ENCODE measurements around the gene ISG20.

Gene ISG20

GRCh38 chr15:88693191-88693590, 54.4 kb downstream of the ISG20 start:
- no peak for DNase-seq

- no peak for DNase-seq
Measured at GRCh38 chr15:88695101-88695500, 56.3 kb downstream of the ISG20 start.

- DNase-seq, result no peak
Measured at GRCh38 chr15:88695691-88696251, 57.0 kb downstream of the ISG20 start.

GRCh38 chr15:88696254-88696653, 57.4 kb downstream of the ISG20 start:
- DNase-seq, result no peak

GRCh38 chr15:88697276-88697675, 58.5 kb downstream of the ISG20 start:
- DNase-seq, result no peak

DNA sequence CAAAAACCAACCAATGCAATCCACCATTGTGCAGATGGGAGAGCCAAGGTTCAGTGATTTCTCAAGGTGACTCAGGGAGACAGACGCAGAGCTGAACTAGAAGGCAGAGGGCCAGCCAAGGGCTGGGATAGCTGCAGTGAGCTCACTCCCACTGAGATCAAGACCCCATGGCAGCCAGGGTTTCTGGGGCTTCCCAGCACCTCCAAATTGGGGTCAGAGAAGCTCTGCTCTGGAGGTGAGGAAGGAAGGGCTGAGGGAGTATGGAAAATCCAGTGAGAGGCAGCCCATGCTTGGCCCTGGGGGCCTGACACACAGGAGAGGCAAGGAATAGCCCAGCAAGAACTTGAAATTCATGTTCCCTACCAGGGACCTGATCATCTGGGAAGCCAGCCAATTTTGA, 61.0 kb downstream of the ISG20 start:
- no peak for DNase-seq

DNA sequence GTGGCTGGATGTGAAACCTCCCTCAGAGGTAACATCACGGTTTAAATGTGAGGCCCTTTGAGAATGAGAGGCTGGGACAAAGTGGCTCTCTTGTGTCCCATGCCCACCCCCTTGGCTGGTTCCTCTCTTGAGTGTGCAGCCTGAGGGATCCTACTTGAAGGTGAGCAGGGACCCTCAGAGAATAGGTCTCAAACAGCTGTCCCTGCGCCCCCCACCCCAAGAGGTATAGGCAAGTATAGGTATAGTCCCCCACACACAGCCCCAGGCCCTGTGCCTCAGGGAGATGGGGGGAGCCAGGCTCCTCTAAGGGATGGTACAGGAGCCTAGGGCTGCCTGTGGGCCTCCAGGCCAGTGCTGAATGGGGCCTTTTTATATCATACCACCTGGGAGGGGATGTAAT, 61.9 kb downstream of the ISG20 start:
- no peak for DNase-seq

- no peak for DNase-seq
Measured at GRCh38 chr15:88701561-88702095, 62.8 kb downstream of the ISG20 start.

- no peak for DNase-seq
Measured at GRCh38 chr15:88702983-88703382, 64.2 kb downstream of the ISG20 start.

DNA sequence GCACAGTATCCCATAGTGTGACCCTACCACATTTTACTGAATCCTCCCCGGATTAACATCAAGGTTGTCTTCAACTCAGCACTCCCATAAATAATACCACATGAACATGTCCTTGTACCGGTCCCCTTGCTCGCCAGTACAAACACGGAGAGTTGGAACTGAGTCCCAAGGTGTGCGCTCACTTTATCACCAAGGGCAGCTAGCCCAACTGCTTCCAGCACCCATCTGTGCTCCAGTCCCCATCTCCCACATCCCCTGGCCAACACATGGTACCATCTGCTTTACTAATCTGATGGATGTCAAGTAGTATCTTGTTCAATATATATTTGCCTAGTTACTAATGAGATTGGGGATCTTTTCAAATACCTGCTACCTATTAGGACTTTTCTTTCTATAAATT, 64.7 kb downstream of the ISG20 start:
- DNase-seq, result no peak

DNA sequence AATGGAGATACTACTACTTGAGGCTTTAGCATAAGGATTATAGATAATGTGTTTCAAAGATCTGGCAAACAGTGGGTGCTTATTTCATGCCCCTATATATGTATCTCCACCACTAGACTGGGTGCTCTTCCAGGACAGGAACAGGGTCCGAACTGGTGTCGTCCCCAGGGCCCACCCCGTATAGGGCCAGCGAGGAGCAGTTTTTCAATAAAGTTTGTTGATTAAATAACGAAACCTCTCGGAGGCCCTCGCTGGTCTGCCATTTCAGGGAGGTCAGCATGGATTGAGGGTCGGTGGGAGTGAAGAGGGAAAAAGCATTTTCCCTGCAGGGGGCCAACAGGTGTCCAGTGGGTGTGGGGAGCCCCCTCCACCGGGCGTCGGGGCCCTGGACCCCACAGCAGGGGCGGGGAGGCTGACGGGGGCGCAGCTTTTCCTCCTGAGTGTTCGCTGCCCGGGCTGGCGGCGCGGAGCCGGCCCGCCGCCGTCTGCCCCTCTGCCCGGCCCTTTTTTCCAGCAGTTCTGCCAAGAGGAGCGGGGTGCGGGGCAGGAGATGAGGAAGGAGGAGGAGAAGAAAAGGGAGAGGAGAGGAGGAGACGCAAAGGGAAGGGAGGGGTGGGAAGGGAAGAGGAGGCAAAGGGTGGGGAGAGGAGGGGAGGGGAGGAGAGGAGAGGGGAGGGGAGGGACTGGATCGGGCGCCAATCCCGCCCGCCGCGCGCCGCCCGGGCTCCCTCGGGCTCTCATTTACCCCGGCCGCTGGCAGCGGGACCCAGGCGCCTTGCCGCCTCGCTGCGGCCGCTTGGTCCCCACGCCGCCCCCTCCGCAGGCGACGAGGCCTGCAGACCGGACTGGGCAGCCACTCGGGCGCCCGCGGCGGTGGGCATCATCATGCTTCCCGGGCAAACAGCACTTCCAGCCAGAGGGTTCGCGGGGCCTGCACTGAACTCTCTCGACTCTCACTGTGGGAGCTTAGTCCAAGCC, 66.3 kb downstream of the ISG20 start:
- peak in 9 of 14 donors; percentile 32 to 73 (median 47) for DNase-seq

- DNase-seq, result no peak
Measured at GRCh38 chr15:88705769-88706165, 67.0 kb downstream of the ISG20 start.
